GM12873 (cell line): ENCODE data around the gene DHRS7.
A peak's percentile ranks its signal among the peaks of the same experiment; 100 is the strongest.

Experiments
- TF ChIP-seq, protein P1 (sequence below): IDR thresholded peaks from 2 replicates; pipeline ENCODE4 v1.5.1; 2012; ENCODE audit warnings: low read depth, mild to moderate bottlenecking, moderate library complexity, low read length, control low read depth; ENCODE audit not compliant: insufficient read depth; ENCODE audit errors: missing control alignments

Gene DHRS7, protein sequence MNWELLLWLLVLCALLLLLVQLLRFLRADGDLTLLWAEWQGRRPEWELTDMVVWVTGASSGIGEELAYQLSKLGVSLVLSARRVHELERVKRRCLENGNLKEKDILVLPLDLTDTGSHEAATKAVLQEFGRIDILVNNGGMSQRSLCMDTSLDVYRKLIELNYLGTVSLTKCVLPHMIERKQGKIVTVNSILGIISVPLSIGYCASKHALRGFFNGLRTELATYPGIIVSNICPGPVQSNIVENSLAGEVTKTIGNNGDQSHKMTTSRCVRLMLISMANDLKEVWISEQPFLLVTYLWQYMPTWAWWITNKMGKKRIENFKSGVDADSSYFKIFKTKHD

DNA sequence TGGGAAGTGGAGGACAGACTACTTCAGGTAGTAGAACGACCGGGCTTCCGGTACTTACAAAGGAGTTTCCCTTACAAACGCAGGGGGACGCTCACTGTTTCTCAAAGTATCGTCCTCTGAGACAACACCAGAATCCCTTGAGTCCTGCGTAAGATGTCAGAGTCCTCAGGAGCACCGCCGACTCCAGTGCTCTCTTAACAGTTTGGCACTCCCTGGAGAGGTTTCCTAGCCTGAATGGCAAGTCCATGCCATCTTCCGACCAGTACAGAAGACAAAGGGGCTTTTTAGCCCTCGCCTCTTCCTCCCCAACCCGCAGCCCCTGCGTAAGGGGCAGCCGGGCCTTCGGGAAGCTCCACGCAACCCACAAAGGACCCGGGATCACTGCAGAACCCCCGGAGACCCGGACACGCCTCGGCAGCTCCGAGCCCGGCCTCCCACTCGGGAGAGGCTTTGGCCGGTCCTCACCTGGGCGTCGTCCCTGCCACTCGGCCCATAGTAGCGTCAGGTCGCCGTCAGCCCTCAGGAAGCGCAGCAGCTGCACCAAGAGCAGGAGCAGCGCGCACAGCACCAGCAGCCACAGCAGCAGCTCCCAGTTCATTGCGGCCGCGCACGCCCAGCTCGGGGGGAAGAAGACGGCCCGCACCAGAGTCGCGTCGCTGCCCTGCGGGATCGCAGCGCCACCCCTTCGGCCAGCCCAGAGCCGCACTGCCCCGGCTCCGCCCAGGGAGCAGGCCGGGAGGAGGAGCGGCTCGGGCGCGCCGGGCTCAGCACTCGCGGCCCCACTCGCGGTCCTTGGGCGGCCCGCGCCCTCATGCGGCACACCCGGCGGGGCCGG is at the start of gene DHRS7:
Gene DHRS7 (minus strand): TSS at position 687 of the 835 bp plus-strand sequence. CDS start 89 bp downstream, at position 598.
- TF ChIP-seq, protein P1, sequence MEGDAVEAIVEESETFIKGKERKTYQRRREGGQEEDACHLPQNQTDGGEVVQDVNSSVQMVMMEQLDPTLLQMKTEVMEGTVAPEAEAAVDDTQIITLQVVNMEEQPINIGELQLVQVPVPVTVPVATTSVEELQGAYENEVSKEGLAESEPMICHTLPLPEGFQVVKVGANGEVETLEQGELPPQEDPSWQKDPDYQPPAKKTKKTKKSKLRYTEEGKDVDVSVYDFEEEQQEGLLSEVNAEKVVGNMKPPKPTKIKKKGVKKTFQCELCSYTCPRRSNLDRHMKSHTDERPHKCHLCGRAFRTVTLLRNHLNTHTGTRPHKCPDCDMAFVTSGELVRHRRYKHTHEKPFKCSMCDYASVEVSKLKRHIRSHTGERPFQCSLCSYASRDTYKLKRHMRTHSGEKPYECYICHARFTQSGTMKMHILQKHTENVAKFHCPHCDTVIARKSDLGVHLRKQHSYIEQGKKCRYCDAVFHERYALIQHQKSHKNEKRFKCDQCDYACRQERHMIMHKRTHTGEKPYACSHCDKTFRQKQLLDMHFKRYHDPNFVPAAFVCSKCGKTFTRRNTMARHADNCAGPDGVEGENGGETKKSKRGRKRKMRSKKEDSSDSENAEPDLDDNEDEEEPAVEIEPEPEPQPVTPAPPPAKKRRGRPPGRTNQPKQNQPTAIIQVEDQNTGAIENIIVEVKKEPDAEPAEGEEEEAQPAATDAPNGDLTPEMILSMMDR: peak; percentile 49

DNA sequence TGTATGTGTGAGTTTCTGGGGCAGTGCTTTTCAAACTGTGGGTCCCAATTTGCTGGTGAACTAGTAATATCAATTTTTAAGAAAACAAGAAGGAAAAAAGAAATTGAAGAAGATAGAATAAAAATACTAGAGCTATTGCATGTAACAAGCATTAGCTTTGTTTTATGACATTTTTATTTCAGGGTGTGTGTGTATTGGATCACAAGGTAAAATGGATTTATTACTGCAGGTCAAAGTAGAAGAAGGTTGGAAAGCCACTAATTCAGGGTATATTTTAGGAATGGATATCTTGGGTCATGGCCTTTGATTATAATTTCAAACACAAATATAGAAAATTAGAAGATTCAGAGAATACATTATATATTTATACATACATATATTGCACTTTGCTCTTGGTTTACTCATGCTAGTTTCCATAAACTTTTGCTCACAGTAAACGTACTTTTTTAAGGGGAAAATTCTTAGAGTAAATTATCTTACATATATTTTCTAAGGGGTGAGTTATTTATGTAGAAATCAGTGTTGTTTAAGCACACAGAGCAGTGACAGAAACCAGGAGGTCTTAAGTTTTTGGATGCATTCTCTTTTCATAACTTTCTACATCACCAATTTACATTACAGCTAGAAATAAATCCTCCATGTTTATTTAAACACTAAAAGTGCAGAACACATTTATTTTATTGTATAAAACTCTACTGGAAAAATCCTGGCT is 49.4 kb upstream of the DHRS7 start:
- TF ChIP-seq, protein P1: no peak

DNA sequence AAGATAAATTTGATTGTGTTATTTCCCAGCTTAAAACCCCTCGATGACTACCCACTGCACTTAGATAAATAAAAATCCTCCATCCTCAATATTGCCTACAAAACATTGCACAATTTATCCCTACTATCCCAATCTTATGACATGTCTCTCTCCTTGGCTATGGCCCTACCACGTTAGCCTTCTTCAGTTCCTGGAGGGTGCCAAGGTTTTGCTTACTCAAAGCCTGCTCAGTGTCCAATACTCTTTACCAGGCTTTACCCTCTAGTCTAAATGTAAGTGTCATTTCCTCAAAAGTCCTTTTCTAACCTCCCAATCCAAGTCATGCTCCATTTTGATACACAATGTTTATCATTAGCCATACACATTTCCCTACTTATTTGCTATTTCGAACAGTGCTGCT is 48.8 kb upstream of the DHRS7 start:
- TF ChIP-seq, protein P1: no peak

DNA sequence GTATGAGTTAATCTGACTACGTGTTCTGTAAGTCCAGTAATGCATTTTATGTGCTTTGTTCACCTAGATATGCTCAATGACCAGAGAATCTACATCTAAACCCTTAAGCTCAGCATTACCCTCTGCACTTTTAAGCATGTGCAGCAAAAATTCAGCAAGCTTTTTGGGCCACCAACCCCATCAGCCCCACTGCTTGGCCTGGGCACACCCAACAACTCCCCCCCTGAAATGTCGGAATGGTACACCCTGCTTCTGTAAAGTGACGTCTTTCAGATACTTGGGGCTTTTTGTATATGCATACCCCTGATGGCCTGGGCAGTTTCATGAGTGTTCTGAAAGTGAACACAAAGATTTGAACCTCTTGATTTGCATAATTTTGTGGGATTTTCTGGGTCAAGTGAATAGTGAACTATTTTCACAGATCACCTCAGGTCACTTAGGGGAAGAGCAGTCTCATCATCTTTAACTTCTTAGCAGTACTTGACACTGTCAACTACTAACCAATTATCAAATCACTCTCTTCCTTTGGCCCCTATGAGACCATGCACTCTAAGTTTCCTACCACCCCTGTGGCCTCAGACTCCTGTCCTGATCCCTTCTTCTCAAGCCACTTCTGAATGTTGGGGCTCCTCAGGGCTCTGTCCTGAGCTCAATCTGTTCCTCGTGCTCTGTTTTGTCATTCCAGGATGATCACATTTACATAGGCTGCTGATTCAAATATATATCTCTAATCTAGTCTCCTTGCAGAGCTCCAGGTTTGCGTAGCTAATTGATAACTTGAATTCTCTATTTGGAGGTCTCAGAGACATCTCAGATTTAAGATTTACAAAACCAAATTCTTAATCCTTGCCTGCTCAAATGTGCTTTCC is 47.5 kb upstream of the DHRS7 start:
- TF ChIP-seq, protein P1: no peak

DNA sequence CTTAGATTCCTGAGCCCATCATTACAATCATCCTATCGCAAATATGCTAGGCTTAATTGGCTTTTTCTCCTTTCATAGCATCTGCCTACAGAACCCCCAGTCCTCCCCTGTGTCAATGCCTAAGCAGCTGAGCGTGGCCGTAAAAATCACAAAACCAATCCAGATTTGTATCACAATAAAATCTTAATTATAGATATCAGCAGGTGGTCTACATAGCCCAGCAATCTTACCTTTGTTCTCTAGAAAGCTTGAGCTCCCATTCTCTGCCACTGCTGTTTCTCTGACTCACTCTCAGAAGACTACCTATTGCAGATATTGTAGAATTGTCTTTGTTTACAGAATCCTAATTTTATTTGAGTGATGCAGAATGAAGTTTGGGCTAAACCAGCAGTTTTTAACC is 46.0 kb upstream of the DHRS7 start:
- TF ChIP-seq, protein P1: no peak

DNA sequence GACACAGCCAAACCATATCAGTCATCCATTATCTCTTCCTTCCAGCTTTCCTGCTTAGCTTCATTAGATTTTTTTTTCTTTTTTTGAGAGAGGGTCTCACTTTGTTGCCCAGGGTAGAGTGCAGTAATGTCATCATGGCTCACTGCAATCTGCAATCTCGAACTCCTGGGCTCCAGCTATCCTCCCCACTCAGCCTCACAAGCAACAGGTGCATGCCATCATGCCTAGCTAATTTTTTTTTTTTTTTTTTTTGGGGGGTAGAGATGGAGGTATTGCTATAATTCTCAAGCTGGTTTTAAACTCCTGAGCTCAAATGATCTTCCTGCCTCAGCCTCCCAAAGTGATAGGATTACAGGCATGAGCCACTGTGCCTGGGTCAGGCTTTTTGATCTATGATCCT is 45.5 kb upstream of the DHRS7 start:
- TF ChIP-seq, protein P1: no peak
